Middle frontal gyrus (tissue), 1 donor: Measurements from ENCODE around the gene SBK1.
"Not testable (repeated sequence)": the region's sequence is repeated elsewhere in the genome, so short reads cannot be mapped to it uniquely, and the experiment has no call there.

Experiments used
- DNase-seq: peaks from one replicate; pipeline ENCODE4 v3.0.0-alpha.2; 2015; ENCODE audit warnings: low spot score; ENCODE audit errors: extremely low spot score

SBK1 gene

GRCh38 chr16:28291651-28292626 is at the start of gene SBK1:
Gene SBK1 (plus strand): TSS chr16:28292525. CDS start chr16:28317392, 24,867 bp downstream.
- DNase-seq = peak; percentile 66

GRCh38 chr16:28249483-28249882 is 42.8 kb upstream of the SBK1 start:
- DNase-seq = not testable (repeated sequence)

DNA sequence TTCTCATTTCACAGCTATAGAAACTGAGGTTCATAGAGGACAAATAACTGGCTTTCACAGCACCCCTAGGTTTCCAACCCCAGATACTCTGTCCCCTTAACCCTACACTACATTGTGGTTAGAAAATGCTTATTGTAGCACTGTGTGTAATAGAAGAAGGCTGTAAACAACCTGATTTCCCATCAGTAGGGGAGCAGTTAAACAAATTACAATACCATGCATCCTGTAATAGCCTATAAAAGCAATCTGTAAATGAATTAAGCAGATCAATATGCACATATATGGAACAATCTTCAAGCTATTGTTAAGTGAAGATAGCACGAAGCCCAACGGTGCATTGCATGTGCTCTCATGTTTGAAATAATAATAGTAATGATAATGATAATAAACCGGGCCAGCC is 41.3 kb upstream of the SBK1 start:
- DNase-seq = no peak

GRCh38 chr16:28254158-28254557 is 38.2 kb upstream of the SBK1 start:
- DNase-seq = no peak

DNA sequence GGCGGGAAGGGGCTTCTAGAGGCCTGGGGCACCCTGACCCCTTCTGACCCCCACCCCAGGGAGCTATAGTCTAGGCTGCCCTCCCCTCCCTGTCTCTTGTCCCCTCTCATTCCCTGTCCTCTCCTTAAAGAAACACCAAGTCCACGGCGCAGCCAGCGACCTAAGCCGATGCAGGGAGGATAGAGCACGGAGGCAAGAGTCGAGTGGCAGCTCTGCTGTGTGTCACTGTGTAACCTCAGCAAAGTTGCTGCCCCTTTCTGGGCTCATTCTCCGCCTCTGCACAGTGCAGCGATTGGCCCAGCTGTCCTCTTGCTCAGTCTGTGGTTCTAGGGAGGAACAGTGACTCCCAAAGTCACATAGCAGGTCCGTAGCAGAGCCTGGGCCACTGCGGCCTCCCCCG is 36.5 kb upstream of the SBK1 start:
- DNase-seq = no peak

DNA sequence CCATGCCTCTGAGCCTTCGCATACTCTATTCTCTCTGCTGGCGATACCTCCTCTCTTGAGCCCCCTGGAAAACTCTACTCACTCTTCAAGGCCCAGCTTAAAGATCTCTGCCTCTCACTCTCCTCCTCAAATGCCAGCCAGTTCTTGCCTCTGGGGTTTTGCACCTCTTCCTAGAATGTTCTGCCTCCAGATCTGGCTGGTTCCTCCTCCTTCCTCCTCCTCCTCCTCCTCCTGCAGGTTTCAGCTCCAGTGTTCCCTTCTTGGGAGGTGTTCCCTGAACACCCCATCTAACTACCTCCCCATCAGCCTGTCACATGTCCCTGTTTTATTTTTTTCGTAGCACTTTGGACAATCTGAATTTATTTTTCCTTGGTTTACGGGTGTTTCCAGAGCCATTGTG is 35.1 kb upstream of the SBK1 start:
- DNase-seq = no peak

DNA sequence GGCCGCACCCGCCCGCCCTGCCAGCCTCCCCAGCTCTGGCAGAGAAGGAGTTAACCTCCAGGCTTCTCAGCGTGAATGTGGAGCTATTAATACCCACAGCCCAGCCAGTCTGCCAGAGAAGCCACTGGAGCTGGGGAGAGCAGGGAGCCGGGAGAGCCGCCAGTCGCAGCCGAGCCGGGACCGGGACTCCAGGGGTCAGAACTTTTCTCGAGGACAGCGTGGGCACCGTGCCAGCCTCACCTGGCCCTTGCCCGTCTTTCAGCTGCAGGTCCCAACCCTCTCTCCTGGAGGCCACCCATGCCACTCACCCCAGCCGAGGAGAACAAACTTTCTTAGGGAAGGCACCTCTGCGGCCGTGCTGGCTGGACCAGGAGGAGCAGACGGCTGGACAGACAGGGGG is 33.8 kb upstream of the SBK1 start:
- DNase-seq = no peak

GRCh38 chr16:28259091-28259780 is 33.1 kb upstream of the SBK1 start:
- no peak for DNase-seq

DNA sequence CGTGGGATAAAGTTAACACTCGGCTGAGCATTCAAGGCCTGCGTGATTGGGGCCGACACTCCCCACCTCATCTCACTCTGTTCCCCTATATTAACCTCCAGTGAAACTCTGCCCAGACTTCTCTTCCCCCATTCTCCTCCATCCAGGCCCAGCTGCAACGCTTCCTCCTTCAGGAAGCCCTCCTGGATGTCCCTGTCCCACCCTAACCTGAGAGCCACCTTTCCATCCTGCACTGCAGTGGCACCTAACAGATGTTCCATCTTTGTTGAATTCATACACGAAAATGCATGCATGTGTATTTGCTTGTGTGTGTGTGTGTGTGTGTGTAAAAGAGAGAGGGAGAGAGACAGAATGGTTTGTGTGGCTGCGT is 32.6 kb upstream of the SBK1 start:
- DNase-seq = no peak

DNA sequence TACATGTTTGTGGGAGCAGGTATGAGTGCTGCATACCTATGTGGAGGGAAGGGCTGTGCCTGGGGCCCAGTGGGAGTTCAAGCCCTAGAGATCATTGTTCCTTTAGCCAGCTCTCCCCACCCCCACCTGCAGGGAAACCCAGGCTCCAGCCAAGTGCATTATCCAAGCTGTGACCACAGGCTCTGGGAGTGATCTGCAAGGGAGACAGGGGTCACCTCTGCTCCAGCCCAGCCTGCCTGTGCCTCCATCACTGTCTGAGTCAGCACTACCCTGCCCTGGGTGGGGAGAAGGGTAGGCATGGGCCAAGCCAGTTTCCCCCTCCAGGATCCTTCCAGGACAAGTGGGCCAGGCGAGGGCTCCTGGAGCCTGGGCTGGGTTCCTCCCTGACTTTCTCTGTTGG is 32.1 kb upstream of the SBK1 start:
- no peak for DNase-seq

DNA sequence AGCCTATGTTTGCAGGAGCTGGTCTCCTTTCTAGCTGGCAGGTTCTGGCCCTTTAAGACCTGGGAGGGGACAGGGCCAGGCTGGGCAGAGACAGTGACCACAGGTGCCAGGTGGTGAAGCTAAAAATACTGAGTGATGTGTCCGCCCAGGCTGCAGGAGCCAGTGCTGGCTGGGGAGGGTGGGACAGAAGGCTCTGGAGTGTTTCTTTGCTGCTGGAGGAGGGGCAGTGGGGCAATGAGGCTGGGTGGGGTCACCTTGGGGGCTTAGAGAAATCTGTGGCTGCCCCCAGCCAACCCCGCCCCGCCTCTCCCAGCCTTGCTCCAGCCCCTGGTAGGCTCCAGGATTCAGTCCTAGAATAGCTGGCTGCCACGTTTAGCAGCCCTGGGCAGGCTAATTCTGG is 30.4 kb upstream of the SBK1 start:
- no peak for DNase-seq

GRCh38 chr16:28263305-28263704 is 29.0 kb upstream of the SBK1 start:
- no peak for DNase-seq

GRCh38 chr16:28264656-28265055 is 27.7 kb upstream of the SBK1 start:
- peak; percentile 50 for DNase-seq

DNA sequence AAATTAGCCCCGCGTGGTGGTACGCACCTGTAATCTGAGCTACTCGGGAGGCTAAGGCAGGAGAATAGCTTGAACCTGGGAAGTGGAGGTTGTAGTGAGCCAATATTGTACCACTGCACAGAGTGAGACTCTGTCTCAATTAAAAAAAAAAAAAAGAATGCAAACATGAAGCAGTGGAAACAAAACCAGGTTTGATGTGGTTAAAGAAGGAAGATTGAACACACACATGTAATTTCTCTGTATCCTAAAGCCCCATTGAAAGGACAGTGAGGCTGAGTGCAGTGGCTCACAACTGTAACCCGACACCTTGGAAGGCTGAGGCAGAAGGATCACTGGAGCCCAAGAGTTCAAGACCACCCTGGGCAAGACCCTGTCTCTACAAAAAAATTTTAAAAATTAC is 26.5 kb upstream of the SBK1 start:
- DNase-seq = no peak

DNA sequence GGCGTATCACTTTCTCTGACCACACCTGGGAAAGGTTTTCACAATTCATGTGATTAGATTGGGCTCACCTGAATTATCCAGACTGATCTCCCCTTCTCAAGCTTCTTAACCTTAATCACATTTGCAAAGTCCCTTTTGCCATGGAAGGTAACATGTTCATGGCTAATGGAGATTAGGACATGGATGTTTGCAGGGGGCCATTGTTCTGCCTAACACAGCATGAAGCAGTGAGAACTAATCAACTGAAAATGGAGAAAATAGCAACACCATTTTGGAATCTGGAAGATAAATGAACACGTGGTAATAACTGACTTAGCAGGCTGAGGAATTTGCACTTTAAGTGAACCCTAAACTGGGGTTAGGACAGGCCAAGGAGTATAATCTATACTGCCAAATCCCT is 25.0 kb upstream of the SBK1 start:
- DNase-seq = no peak

DNA sequence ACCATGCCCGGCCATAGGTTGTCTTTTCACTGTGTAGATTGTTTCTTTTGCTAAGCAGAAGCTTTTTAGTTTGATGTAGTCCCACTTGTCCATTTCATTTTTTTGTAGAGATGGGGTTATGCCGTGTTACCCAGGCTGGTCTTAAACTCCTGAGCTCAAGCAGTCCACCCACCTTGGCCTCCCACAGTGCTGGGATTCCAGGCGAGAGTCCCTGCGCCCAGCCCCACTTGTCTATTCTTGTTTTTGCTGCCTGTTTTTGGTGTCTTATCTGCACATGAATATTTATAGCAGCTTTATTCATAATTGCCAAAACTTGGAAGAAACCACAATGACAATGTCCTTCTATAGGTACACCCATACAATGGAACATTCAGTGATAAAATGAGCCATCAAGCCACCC is 18.8 kb upstream of the SBK1 start:
- DNase-seq = no peak

GRCh38 chr16:28274676-28275075 is 17.6 kb upstream of the SBK1 start:
- DNase-seq = no peak

- no peak for DNase-seq
Measured at GRCh38 chr16:28276301-28276700, 16.0 kb upstream of the SBK1 start.

- peak; percentile 47 for DNase-seq
Measured at GRCh38 chr16:28277537-28278388, 14.6 kb upstream of the SBK1 start.

GRCh38 chr16:28279006-28279405 is 13.3 kb upstream of the SBK1 start:
- no peak for DNase-seq
